Measurements from ENCODE around the gene ZNF407.

DNA sequence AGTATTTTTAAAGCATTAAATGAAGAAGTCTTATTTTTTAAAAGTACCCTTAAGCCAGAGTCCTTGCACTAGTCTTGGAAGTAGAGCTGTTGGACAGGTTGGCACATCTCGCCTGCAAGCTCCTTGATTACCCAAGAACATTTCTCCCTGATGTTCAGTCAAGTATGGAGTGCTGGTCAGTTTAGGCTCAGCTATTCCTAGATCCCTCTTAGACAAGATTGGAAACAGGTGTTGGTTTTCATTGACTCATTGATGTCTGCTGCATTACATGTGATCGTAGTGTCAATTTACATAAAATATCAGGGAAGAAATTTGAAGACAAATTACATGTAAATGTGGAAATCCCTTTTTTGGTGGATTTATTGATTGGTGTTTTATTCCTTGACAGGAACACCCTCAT is 170.4 kb downstream of the ZNF407 start:
- TF ChIP-seq, protein P1, sequence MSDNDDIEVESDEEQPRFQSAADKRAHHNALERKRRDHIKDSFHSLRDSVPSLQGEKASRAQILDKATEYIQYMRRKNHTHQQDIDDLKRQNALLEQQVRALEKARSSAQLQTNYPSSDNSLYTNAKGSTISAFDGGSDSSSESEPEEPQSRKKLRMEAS (IDR thresholded peaks at IDR 0.05): no peak
- TF ChIP-seq EP300 (IDR thresholded peaks at IDR 0.05; ENCODE audit: borderline replicate concordance) (no peak), RAD21 (IDR thresholded peaks at IDR 0.05; ENCODE audit: low read depth) (no peak), TAF1 (IDR thresholded peaks at IDR 0.05; ENCODE audit: low read depth) (no peak), FOXM1 (IDR thresholded peaks at IDR 0.05; ENCODE audit: borderline replicate concordance, low read depth) (no peak), EGR1 (IDR thresholded peaks at IDR 0.05) (no peak), NFIC (IDR thresholded peaks at IDR 0.05) (no peak), TCF12 (IDR thresholded peaks at IDR 0.05; ENCODE audit: low read depth) (no peak), CREB1 (IDR thresholded peaks at IDR 0.05; ENCODE audit: low read depth) (no peak), YY1 (IDR thresholded peaks at IDR 0.05; ENCODE audit: low read depth) (no peak), TEAD4 (IDR thresholded peaks at IDR 0.05) (no peak)
- TF ChIP-seq, protein P2, sequence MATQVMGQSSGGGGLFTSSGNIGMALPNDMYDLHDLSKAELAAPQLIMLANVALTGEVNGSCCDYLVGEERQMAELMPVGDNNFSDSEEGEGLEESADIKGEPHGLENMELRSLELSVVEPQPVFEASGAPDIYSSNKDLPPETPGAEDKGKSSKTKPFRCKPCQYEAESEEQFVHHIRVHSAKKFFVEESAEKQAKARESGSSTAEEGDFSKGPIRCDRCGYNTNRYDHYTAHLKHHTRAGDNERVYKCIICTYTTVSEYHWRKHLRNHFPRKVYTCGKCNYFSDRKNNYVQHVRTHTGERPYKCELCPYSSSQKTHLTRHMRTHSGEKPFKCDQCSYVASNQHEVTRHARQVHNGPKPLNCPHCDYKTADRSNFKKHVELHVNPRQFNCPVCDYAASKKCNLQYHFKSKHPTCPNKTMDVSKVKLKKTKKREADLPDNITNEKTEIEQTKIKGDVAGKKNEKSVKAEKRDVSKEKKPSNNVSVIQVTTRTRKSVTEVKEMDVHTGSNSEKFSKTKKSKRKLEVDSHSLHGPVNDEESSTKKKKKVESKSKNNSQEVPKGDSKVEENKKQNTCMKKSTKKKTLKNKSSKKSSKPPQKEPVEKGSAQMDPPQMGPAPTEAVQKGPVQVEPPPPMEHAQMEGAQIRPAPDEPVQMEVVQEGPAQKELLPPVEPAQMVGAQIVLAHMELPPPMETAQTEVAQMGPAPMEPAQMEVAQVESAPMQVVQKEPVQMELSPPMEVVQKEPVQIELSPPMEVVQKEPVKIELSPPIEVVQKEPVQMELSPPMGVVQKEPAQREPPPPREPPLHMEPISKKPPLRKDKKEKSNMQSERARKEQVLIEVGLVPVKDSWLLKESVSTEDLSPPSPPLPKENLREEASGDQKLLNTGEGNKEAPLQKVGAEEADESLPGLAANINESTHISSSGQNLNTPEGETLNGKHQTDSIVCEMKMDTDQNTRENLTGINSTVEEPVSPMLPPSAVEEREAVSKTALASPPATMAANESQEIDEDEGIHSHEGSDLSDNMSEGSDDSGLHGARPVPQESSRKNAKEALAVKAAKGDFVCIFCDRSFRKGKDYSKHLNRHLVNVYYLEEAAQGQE (IDR thresholded peaks at IDR 0.05; ENCODE audit: low read depth): no peak

Measured in Ishikawa (cell line).